ENCODE measurements around the gene RRP15.

Gene RRP15

GRCh38 chr1:218255090-218255489 lies 30.0 kb upstream of the RRP15 start:
- no peak for TF ChIP-seq CTCF (IDR thresholded peaks at IDR 0.05; ENCODE audit: low read depth, low read length)
- no peak for DNase-seq (ENCODE audit: low read depth, low spot score)
- in situ Hi-C loops (cut with HindIII; ENCODE audit: low sequenced_read_pairs) = no loop called here
- no peak overlapping the region for H3K4me3 ChIP-seq (ENCODE audit: low read depth, low read length)

GRCh38 chr1:218257371-218257770 lies 27.7 kb upstream of the RRP15 start:
- no peak for TF ChIP-seq CTCF (IDR thresholded peaks at IDR 0.05; ENCODE audit: low read depth, low read length)
- H3K4me3 ChIP-seq (ENCODE audit: low read depth, low read length) = no peak overlapping the region
- in situ Hi-C loops (cut with HindIII; ENCODE audit: low sequenced_read_pairs) = no loop called here
- DNase-seq (ENCODE audit: low read depth, low spot score) = no peak

GRCh38 chr1:218257971-218258370 lies 27.1 kb upstream of the RRP15 start:
- in situ Hi-C loops (cut with HindIII; ENCODE audit: low sequenced_read_pairs) = no loop called here
- TF ChIP-seq CTCF (IDR thresholded peaks at IDR 0.05; ENCODE audit: low read depth, low read length) = no peak
- H3K4me3 ChIP-seq (ENCODE audit: low read depth, low read length) = no peak overlapping the region
- DNase-seq (ENCODE audit: low read depth, low spot score) = no peak

- TF ChIP-seq CTCF (IDR thresholded peaks at IDR 0.05; ENCODE audit: low read depth, low read length) = no peak
- no peak for DNase-seq (ENCODE audit: low read depth, low spot score)
- H3K4me3 ChIP-seq (ENCODE audit: low read depth, low read length) = no peak overlapping the region
- in situ Hi-C loops (cut with HindIII; ENCODE audit: low sequenced_read_pairs) = no loop called here
These were observed 25.8 kb upstream of the RRP15 start for GRCh38 chr1:218259339-218259738.

- in situ Hi-C loops (cut with HindIII; ENCODE audit: low sequenced_read_pairs) = no loop called here
- no peak overlapping the region for H3K4me3 ChIP-seq (ENCODE audit: low read depth, low read length)
- DNase-seq (ENCODE audit: low read depth, low spot score) = no peak
- no peak for TF ChIP-seq CTCF (IDR thresholded peaks at IDR 0.05; ENCODE audit: low read depth, low read length)
These were observed 25.3 kb upstream of the RRP15 start for GRCh38 chr1:218259800-218260199.

GRCh38 chr1:218262259-218262658 lies 22.8 kb upstream of the RRP15 start:
- no peak for TF ChIP-seq CTCF (IDR thresholded peaks at IDR 0.05; ENCODE audit: low read depth, low read length)
- no peak overlapping the region for H3K4me3 ChIP-seq (ENCODE audit: low read depth, low read length)
- in situ Hi-C loops (cut with HindIII; ENCODE audit: low sequenced_read_pairs) = no loop called here
- DNase-seq (ENCODE audit: low read depth, low spot score) = no peak

- no peak for DNase-seq (ENCODE audit: low read depth, low spot score)
- H3K4me3 ChIP-seq (ENCODE audit: low read depth, low read length) = no peak overlapping the region
- in situ Hi-C loops (cut with HindIII; ENCODE audit: low sequenced_read_pairs) = no loop called here
- TF ChIP-seq CTCF (IDR thresholded peaks at IDR 0.05; ENCODE audit: low read depth, low read length) = no peak
These were observed 18.7 kb upstream of the RRP15 start for GRCh38 chr1:218266356-218266755.

All from astrocyte of the spinal cord (primary cell).